K562 (cell line): ENCODE results near the gene METTL25B. TPM values are rescaled to one million over a fixed set of nuclear protein-coding genes. Genes with fewer than 3 reads are reported as not detected.
A peak's percentile ranks its signal among the peaks of the same experiment; 100 is the strongest.

Experiments used
- ATAC-seq: fragments of 200-7000 bp; cut with Tn5 transposase; 3 replicates; pipeline ENCODE4 v1.9.1; 2020; ENCODE audit warnings: moderate library complexity
- BruUV-seq: library from RNA; stranded (reverse); fragments of 400-500 nt; replicated peaks from 2 replicates; lab custom pipeline; 2021; lab: Mats Ljungman, UMichigan
- CTCF ChIA-PET: fragments of 300-600 bp; formaldehyde crosslinking; extraction: SDS; loops from one replicate; lab custom pipeline; 2021; ENCODE audit warnings: low intra/inter-chr PET ratio; lab: Yijun Ruan, JAX
- POLR2A ChIA-PET: fragments of 300-600, 350-650 bp; sonication (Branson Sonifier 250); formaldehyde crosslinking; extraction: SDS; loops from one replicate; lab custom pipeline; 2021; ENCODE audit warnings: antibody characterized with exemption, inconsistent platforms; lab: Yijun Ruan, JAX
- DNase-seq, 4 experiments: peaks; one replicate each; pipeline versions ENCODE4 v3.0.0 to v3.0.0-alpha.2; 2011 to 2018; ENCODE audit warnings: low spot score in 3 of 4, mixed read lengths in 3 of 4; ENCODE audit errors: extremely low read depth in 1 of 4
- FAIRE-seq: peaks from 2 replicates; lab custom pipeline; 2011; peaks lifted over from hg19 to GRCh38; lab: Jason Lieb, UNC
- H2AFZ ChIP-seq: 2 replicates; pipeline ENCODE4 v1.6.0; 2011; ENCODE audit warnings: low read depth, low read length, control low read depth, inconsistent platforms
- H3K27ac ChIP-seq: fragments of 200-600 bp; 3 replicates; pipeline ENCODE4 v1.8.0; 2011; ENCODE audit warnings: low read depth, mild to moderate bottlenecking, control low read depth, inconsistent platforms, low read length, moderate library complexity, mixed read lengths; ENCODE audit errors: extremely low read depth
- H3K27me3 ChIP-seq, 2 experiments: fragments of 300-600 bp in 1 of 2; 2 replicates in 1 of 2; 3 replicates in 1 of 2; pipeline versions ENCODE4 v1.6.0 to v1.8.0; 2011; ENCODE audit warnings: inconsistent platforms in 2 of 2, low read length in 2 of 2, mild to moderate bottlenecking in 1 of 2, mixed read lengths in 1 of 2, moderate library complexity in 1 of 2; ENCODE audit not compliant: control insufficient read depth in 2 of 2, insufficient read depth in 2 of 2
- H3K36me3 ChIP-seq: fragments of 300-600 bp; 3 replicates; pipeline ENCODE4 v1.8.0; 2011; ENCODE audit warnings: mild to moderate bottlenecking, low read length, inconsistent platforms; ENCODE audit not compliant: control insufficient read depth, insufficient read depth
- H3K4me1 ChIP-seq, 2 experiments: fragments of 200-600 bp in 1 of 2; replicated peaks in 1 of 2; 2 replicates in 1 of 2; 3 replicates in 1 of 2; pipeline versions ENCODE4 v1.5.1 to v1.8.0; 2011; ENCODE audit warnings: inconsistent platforms in 2 of 2, low read length in 2 of 2, mild to moderate bottlenecking in 1 of 2, mixed read lengths in 1 of 2, moderate library complexity in 1 of 2; ENCODE audit not compliant: control insufficient read depth in 2 of 2, insufficient read depth in 2 of 2
- H3K4me2 ChIP-seq: 2 replicates; pipeline ENCODE4 v1.6.1; 2011; ENCODE audit warnings: low read length, control low read depth, inconsistent platforms, mixed read lengths; ENCODE audit not compliant: insufficient read depth
- H3K4me3 ChIP-seq: fragments of 200-600 bp; sonication (generic), shearing (Covaris generic); 2 replicates; pipeline ENCODE4 v1.5.1; 2016; ENCODE audit warnings: control low read depth, inconsistent platforms
- H3K79me2 ChIP-seq: fragments of 200-600 bp; 3 replicates; pipeline ENCODE4 v1.8.0; 2011; ENCODE audit warnings: low read length, inconsistent platforms; ENCODE audit not compliant: control insufficient read depth, insufficient read depth
- H3K9ac ChIP-seq, 2 experiments: 2 replicates each; pipeline versions ENCODE4 v1.6.0 to v1.6.1; 2011; ENCODE audit warnings: low read depth in 2 of 2, low read length in 2 of 2, control low read depth in 1 of 2, inconsistent platforms in 1 of 2, mild to moderate bottlenecking in 1 of 2, mixed read lengths in 1 of 2; ENCODE audit not compliant: insufficient read depth in 1 of 2
- H3K9me1 ChIP-seq: one replicate; pipeline ENCODE4 v1.6.0; 2011; ENCODE audit warnings: inconsistent platforms, mild to moderate bottlenecking, low read length, moderate library complexity; ENCODE audit not compliant: control insufficient read depth, insufficient read depth
- H3K9me3 ChIP-seq: replicated peaks from 2 replicates; pipeline ENCODE4 v1.5.1; 2011; ENCODE audit warnings: low read depth, low read length, inconsistent platforms; ENCODE audit not compliant: control insufficient read depth, insufficient read depth
- H4K20me1 ChIP-seq: replicated peaks from 2 replicates; pipeline ENCODE4 v1.6.1; 2011; ENCODE audit warnings: low read length, inconsistent platforms, mixed read lengths; ENCODE audit not compliant: control insufficient read depth, insufficient read depth
- CREM ChIP-seq: IDR thresholded peaks from 2 replicates; pipeline ENCODE4 v1.6.1; 2014; ENCODE audit warnings: antibody characterized with exemption, low read depth
- POLR3A ChIP-seq: IDR thresholded peaks from 2 replicates; pipeline ENCODE4 v1.6.1; 2011; ENCODE audit warnings: borderline replicate concordance, mild to moderate bottlenecking, moderate library complexity; ENCODE audit not compliant: insufficient read length, insufficient read depth; ENCODE audit errors: extremely low read depth
- TBL1XR1 ChIP-seq, 2 experiments: IDR thresholded peaks; 2 replicates each; pipeline ENCODE4 v1.6.1; 2012; ENCODE audit warnings: improper control_type of control experiment in 2 of 2, low read length in 2 of 2, mild to moderate bottlenecking in 1 of 2
- TEAD2 ChIP-seq: fragments of 450-650 bp; IDR thresholded peaks from 2 replicates; pipeline ENCODE4 v1.6.1; 2016; ENCODE audit warnings: missing genetic modification characterization, control low read depth, missing compliant biosample characterization
- TEAD4 ChIP-seq, 2 experiments: sonication (generic) in 1 of 2; formaldehyde crosslinking in 1 of 2; IDR thresholded peaks; 2 replicates each; pipeline versions ENCODE4 v1.6.1 to v1.8.0; 2012 to 2022; ENCODE audit warnings: borderline replicate concordance in 1 of 2, inconsistent platforms in 1 of 2, low read length in 1 of 2, mild to moderate bottlenecking in 1 of 2, missing genetic modification reagents in 1 of 2
- THRB ChIP-seq: fragments of 450-650 bp; formaldehyde crosslinking; conservative IDR thresholded peaks from 2 replicates; pipeline ENCODE4 v1.4.0; 2022; ENCODE audit warnings: mild to moderate bottlenecking, missing genetic modification characterization
- ZNF175 ChIP-seq: fragments of 200-800 bp; sonication (Bioruptor generic); IDR thresholded peaks from 2 replicates; pipeline ENCODE4 v1.6.1; 2016; ENCODE audit warnings: low read depth, mild to moderate bottlenecking, missing genetic modification characterization, missing compliant biosample characterization
- ZNF398 ChIP-seq: fragments of 250-450 bp; sonication (Bioruptor Pico); IDR thresholded peaks from 2 replicates; pipeline ENCODE4 v1.8.0; 2021; ENCODE audit warnings: moderate library complexity, mild to moderate bottlenecking, inconsistent platforms
- ZNF41 ChIP-seq: fragments of 250-450 bp; sonication (Bioruptor Pico); conservative IDR thresholded peaks from 2 replicates; pipeline ENCODE4 v1.4.0; 2020; ENCODE audit warnings: mild to moderate bottlenecking
- WGBS: fragments of 100-300 bp; shearing (Covaris generic); methylation state at CpG from one replicate; pipeline ENCODE4 v1.1.6; 2016; ENCODE audit warnings: low coverage, mixed read lengths; ENCODE audit not compliant: insufficient coverage; ENCODE audit errors: missing lambda C conversion rate; 5-methylcytosine and 5-hydroxymethylcytosine counted together
- in situ Hi-C: fragments of 300-500 bp; cut with MboI; formaldehyde crosslinking; loops from 4 replicates; pipeline ENCODE4 v1.15.0; 2018; ENCODE audit warnings: inconsistent platforms, mixed read lengths
- intact Hi-C: fragments of 100-400 bp; cut with micrococcal nuclease; formaldehyde crosslinking; loops from 2 replicates; pipeline ENCODE4 v1.14.2; 2022
- polyA plus RNA-seq, 8 experiments: library from polyadenylated mRNA; depleted of rRNA in 4 of 8; stranded (reverse) in 5 of 8; unstranded in 3 of 8; fragments of >200 nt; fragmentation: Nextera tagmentation in 2 of 8; fragmentation: Illumina TruSeq in 1 of 8; extraction: Ambion mirVana in 2 of 8; extraction: Trizol in 1 of 8; gene quantifications; 2 replicates each; pipeline versions ENCODE4 v1.2.1 to v1.2.3, GENCODE V29; 2011 to 2014; ENCODE audit warnings: inconsistent platforms in 1 of 8, missing spikeins in 1 of 8
- total RNA-seq, 7 experiments: library from RNA; depleted of rRNA in 6 of 7; stranded (reverse); fragments of >200 nt in 6 of 7; fragmentation: Illumina TruSeq in 2 of 7; extraction: Trizol in 2 of 7; gene quantifications; 2 replicates each; pipeline versions ENCODE4 v1.2.1 to v1.2.3, GENCODE V29; 2011 to 2021; ENCODE audit warnings: low replicate concordance in 1 of 7

The METTL25B gene
- total and polyA plus RNA-seq, 9 of the 15 experiments (the other 6 are each of a cell fraction or from before 2014, with no cell fraction given), result 7.7 to 48.3 (median 33.1) TPM

- Histone ChIP-seq H2AFZ (no peak overlapping the region), H3K27me3 (no peaks in the 10 kb centered on the region), H3K27ac (no peak overlapping the region), H3K4me3 (no peak overlapping the region), H3K79me2 (peaks cover 91% of the 10 kb centered on the region), H3K4me2 (no peak overlapping the region), H3K4me1 (peaks cover 16 to 31% of the 10 kb centered on the region in 2 experiments), H4K20me1 (peaks cover 13% of the 10 kb centered on the region; the same call in 1 of the 2 replicates), H3K9ac (peak overlapping the region in 1 of 2 experiments; percentile 18; a peak in 1 of 4 replicates), H3K9me1 (no peaks in the 10 kb centered on the region), H3K9me3 (no peaks in the 10 kb centered on the region), H3K36me3 (peaks cover 52% of the 10 kb centered on the region; the same call in 2 of the 3 replicates)
- BruUV-seq, result no TSS peak
- ATAC-seq (peak; percentile 52; the same call in 2 of the 3 replicates), DNase-seq (no peak), FAIRE-seq (no peak)
- CTCF ChIA-PET, result no interaction called here
- POLR2A ChIA-PET, result interaction anchor here (0.8 to 1.3 kb wide), 6 partner anchors 10 to 36 kb away, joined by 3 to 4 read pairs (median 4); partner anchors contain the start of genes MRPL24 and PRCC
- in situ Hi-C loops (no loop called here), intact Hi-C loops (no loop called here)
- no peak for TF ChIP-seq THRB (CRISPR knock-in tag)
- no peak for TF ChIP-seq ZNF41 (CRISPR knock-in tag)
- no peak for TF ChIP-seq ZNF175 (CRISPR knock-in tag)
- TF ChIP-seq TBL1XR1 (IDR thresholded peaks at IDR 0.05; ENCODE audit: low read length in 2 of 2), result no peak
- no peak for TF ChIP-seq ZNF398
- no peak for TF ChIP-seq POLR3A
- TF ChIP-seq TEAD4 (IDR thresholded peaks at IDR 0.05; ENCODE audit: low read length), result no peak
- TF ChIP-seq TEAD4 (CRISPR knock-in tag; IDR thresholded peaks at IDR 0.05; ENCODE audit: borderline replicate concordance), result no peak
- no peak for TF ChIP-seq TEAD2 (tag)
- no peak for TF ChIP-seq CREM
- WGBS, result 54% methylated on average over 4 of the region's 4 CpGs
Measured at GRCh38 chr1:156776942-156777341, 48.7 kb downstream of the METTL25B start.
